Measurements from ENCODE around the gene MMS19. TPM values are rescaled to one million over a fixed set of nuclear protein-coding genes. Genes with fewer than 3 reads are reported as not detected.

MMS19 gene
- total RNA-seq, 1 donor from 2014 or later, result 65.9 TPM

- DNase-seq (ENCODE audit: low spot score) (no peak), ATAC-seq (no peak)
- intact Hi-C loops (cut with DNase I), result no loop called here
These were observed 12.5 kb upstream of the MMS19 start for GRCh38 chr10:97510686-97511085.

- intact Hi-C loops (cut with DNase I), result no loop called here
- no peak for ATAC-seq
- no peak for DNase-seq (ENCODE audit: low spot score)
These were observed 11.0 kb upstream of the MMS19 start for GRCh38 chr10:97509120-97509680.

- intact Hi-C loops (cut with DNase I), result no loop called here
- DNase-seq (ENCODE audit: low spot score), result no peak
- ATAC-seq, result no peak
These were observed 10.1 kb upstream of the MMS19 start for GRCh38 chr10:97508342-97508741.

- intact Hi-C loops (cut with DNase I), result no loop called here
- no peak for ATAC-seq
- no peak for DNase-seq (ENCODE audit: low spot score)
These were observed 8.2 kb upstream of the MMS19 start for GRCh38 chr10:97506199-97506991.

GRCh38 chr10:97505152-97505551 is 6.9 kb upstream of the MMS19 start:
- intact Hi-C loops (cut with DNase I), result no loop called here
- no peak for ATAC-seq
- no peak for DNase-seq (ENCODE audit: low spot score)

- intact Hi-C loops (cut with DNase I), result no loop called here
- no peak for DNase-seq (ENCODE audit: low spot score)
- no peak for ATAC-seq
These were observed 5.2 kb upstream of the MMS19 start for GRCh38 chr10:97503406-97503805.

- DNase-seq (ENCODE audit: low spot score) (no peak), ATAC-seq (no peak)
- intact Hi-C loops (cut with DNase I), result no loop called here
These were observed 4.7 kb upstream of the MMS19 start for GRCh38 chr10:97502916-97503315.

GRCh38 chr10:97500297-97500575 is 2.0 kb upstream of the MMS19 start:
- intact Hi-C loops (cut with DNase I), result no loop called here
- DNase-seq (ENCODE audit: low spot score) (no peak), ATAC-seq (no peak)

GRCh38 chr10:97499561-97500296 is 1.5 kb upstream of the MMS19 start:
- ATAC-seq, result no peak
- DNase-seq (ENCODE audit: low spot score), result peak; percentile 78
- intact Hi-C loops (cut with DNase I), result no loop called here

GRCh38 chr10:97498841-97499560 is 779 bp upstream of the MMS19 start, which contains the start of gene UBTD1:
Gene UBTD1, plus strand, starts transcription at chr10:97498924. Its CDS starts 280 bp downstream, at chr10:97499204.
- ATAC-seq (no peak), DNase-seq (ENCODE audit: low spot score) (peak; percentile 80)
- intact Hi-C loops (cut with DNase I), result no loop called here

GRCh38 chr10:97497572-97498075 is 598 bp downstream of the MMS19 start:
- DNase-seq (ENCODE audit: low spot score) (peak; percentile 86), ATAC-seq (peak; percentile 64)
- intact Hi-C loops (cut with DNase I), result no loop called here

- intact Hi-C loops (cut with DNase I), result no loop called here
These were observed 3.2 kb downstream of the MMS19 start for GRCh38 chr10:97494863-97495506.

GRCh38 chr10:97494151-97494550 is 4.1 kb downstream of the MMS19 start:
- ATAC-seq (no peak), DNase-seq (ENCODE audit: low spot score) (no peak)
- intact Hi-C loops (cut with DNase I), result no loop called here

More at GRCh38 chr10:97494863-97495506, 3.2 kb downstream of the MMS19 start:
- no peak for DNase-seq (ENCODE audit: low spot score)
- no peak for ATAC-seq

GRCh38 chr10:97490592-97490991 is 7.6 kb downstream of the MMS19 start:
- ATAC-seq, result peak; percentile 39
- intact Hi-C loops (cut with DNase I), result no loop called here
- DNase-seq (ENCODE audit: low spot score), result no peak

- intact Hi-C loops (cut with DNase I), result no loop called here
- ATAC-seq (no peak), DNase-seq (ENCODE audit: low spot score) (no peak)
These were observed 12.5 kb downstream of the MMS19 start for GRCh38 chr10:97485647-97486281.

- intact Hi-C loops (cut with DNase I), result no loop called here
- no peak for DNase-seq (ENCODE audit: low spot score)
- ATAC-seq, result no peak
These were observed 14.3 kb downstream of the MMS19 start for GRCh38 chr10:97483921-97484320.

- ATAC-seq, result no peak
- DNase-seq (ENCODE audit: low spot score), result no peak
- intact Hi-C loops (cut with DNase I), result no loop called here
These were observed 14.7 kb downstream of the MMS19 start for GRCh38 chr10:97483506-97483905.

GRCh38 chr10:97482381-97482780 is 15.8 kb downstream of the MMS19 start:
- DNase-seq (ENCODE audit: low spot score) (no peak), ATAC-seq (no peak)
- intact Hi-C loops (cut with DNase I), result no loop called here

GRCh38 chr10:97481071-97481470 is 17.2 kb downstream of the MMS19 start:
- ATAC-seq (no peak), DNase-seq (ENCODE audit: low spot score) (no peak)
- intact Hi-C loops (cut with DNase I), result no loop called here

Data from sciatic nerve (tissue), 2 donors.